ENCODE results near the gene PLOD2.

PLOD2 gene

GRCh38 chr3:146160964-146161662, at the start of gene PLOD2:
Gene PLOD2, minus strand, starts transcription at chr3:146161184. Its CDS starts 195 bp downstream, at chr3:146160989.
- no peak for DNase-seq (ENCODE audit: low read depth in 2 of 2)

- DNase-seq (ENCODE audit: low read depth in 2 of 2) = no peak
Observed at GRCh38 chr3:146209371-146209770, 48.4 kb upstream of the PLOD2 start.

GRCh38 chr3:146203776-146204175, 42.8 kb upstream of the PLOD2 start:
- DNase-seq (ENCODE audit: low read depth in 2 of 2) = no peak

GRCh38 chr3:146200461-146201220, 39.7 kb upstream of the PLOD2 start:
- no peak for DNase-seq (ENCODE audit: low read depth in 2 of 2)

GRCh38 chr3:146199762-146200161, 38.8 kb upstream of the PLOD2 start:
- no peak for DNase-seq (ENCODE audit: low read depth in 2 of 2)

GRCh38 chr3:146196789-146197188, 35.8 kb upstream of the PLOD2 start:
- DNase-seq (ENCODE audit: low read depth in 2 of 2) = no peak

- DNase-seq (ENCODE audit: low read depth in 2 of 2) = no peak
Observed at GRCh38 chr3:146195605-146196004, 34.6 kb upstream of the PLOD2 start.

- no peak for DNase-seq (ENCODE audit: low read depth in 2 of 2)
Observed at GRCh38 chr3:146195030-146195429, 34.0 kb upstream of the PLOD2 start.

GRCh38 chr3:146191051-146191450, 30.1 kb upstream of the PLOD2 start:
- no peak for DNase-seq (ENCODE audit: low read depth in 2 of 2)

- no peak for DNase-seq (ENCODE audit: low read depth in 2 of 2)
Observed at GRCh38 chr3:146189519-146190173, 28.7 kb upstream of the PLOD2 start.

GRCh38 chr3:146187334-146187950, 26.5 kb upstream of the PLOD2 start:
- no peak for DNase-seq (ENCODE audit: low read depth in 2 of 2)

- DNase-seq (ENCODE audit: low read depth in 2 of 2) = no peak
Observed at GRCh38 chr3:146184241-146185015, 23.4 kb upstream of the PLOD2 start.

- no peak for DNase-seq (ENCODE audit: low read depth in 2 of 2)
Observed at GRCh38 chr3:146181216-146181615, 20.2 kb upstream of the PLOD2 start.

- DNase-seq (ENCODE audit: low read depth in 2 of 2) = no peak
Observed at GRCh38 chr3:146180376-146180775, 19.4 kb upstream of the PLOD2 start.

- DNase-seq (ENCODE audit: low read depth in 2 of 2) = no peak
Observed at GRCh38 chr3:146178006-146178689, 17.2 kb upstream of the PLOD2 start.

- DNase-seq (ENCODE audit: low read depth in 2 of 2) = no peak
Observed at GRCh38 chr3:146177519-146177918, 16.5 kb upstream of the PLOD2 start.

- no peak for DNase-seq (ENCODE audit: low read depth in 2 of 2)
Observed at GRCh38 chr3:146177072-146177471, 16.1 kb upstream of the PLOD2 start.

- no peak for DNase-seq (ENCODE audit: low read depth in 2 of 2)
Observed at GRCh38 chr3:146172586-146172985, 11.6 kb upstream of the PLOD2 start.

GRCh38 chr3:146170591-146170990, 9.6 kb upstream of the PLOD2 start:
- no peak for DNase-seq (ENCODE audit: low read depth in 2 of 2)

GRCh38 chr3:146169891-146170290, 8.9 kb upstream of the PLOD2 start:
- DNase-seq (ENCODE audit: low read depth in 2 of 2) = no peak

GRCh38 chr3:146166826-146167225, 5.8 kb upstream of the PLOD2 start:
- no peak for DNase-seq (ENCODE audit: low read depth in 2 of 2)

Measured in stimulated activated CD4-positive, alpha-beta T cell treated with anti-CD3 and anti-CD28 coated beads, Interleukin-12 subunit alpha, Interleukin-12 subunit beta, amount 100 ng/mL, for 24 hours (primary cell).